Thoracic aorta (tissue), 2 donors: ENCODE results near the gene LRRC36. TPM values are rescaled to one million over a fixed set of nuclear protein-coding genes. Genes with fewer than 3 reads are reported as not detected.

ENCODE experiments used
- ATAC-seq: fragments of 150-250 bp; one replicate; pipeline ENCODE4 v1.8.0; 2017; ENCODE audit warnings: low read depth; ENCODE audit not compliant: insufficient number of reproducible peaks, low FRiP score
- DNase-seq: peaks from one replicate; pipeline ENCODE4 v3.0.0-alpha.2; 2020; ENCODE audit warnings: low spot score
- H3K27ac ChIP-seq, 2 donors: fragments of 200-600 bp; sonication (generic); 1 replicate in 1 of 2; 2 replicates in 1 of 2; pipeline ENCODE4 v1.5.1; 2016; ENCODE audit warnings: mild to moderate bottlenecking in 2 of 2, moderate library complexity in 2 of 2
- H3K27me3 ChIP-seq: fragments of 200-600 bp; sonication (generic); replicated peaks from 2 replicates; pipeline ENCODE4 v1.6.0; 2016; ENCODE audit warnings: mild to moderate bottlenecking; ENCODE audit not compliant: insufficient read depth
- H3K36me3 ChIP-seq: fragments of 200-600 bp; sonication (generic); one replicate; pipeline ENCODE4 v1.5.1; 2016
- H3K4me1 ChIP-seq, 2 donors: fragments of 200-600 bp; sonication (generic); 1 replicate in 1 of 2; 2 replicates in 1 of 2; pipeline versions ENCODE4 v1.5.1 to v1.6.0; 2016; ENCODE audit warnings: low read depth in 2 of 2, mild to moderate bottlenecking in 1 of 2; ENCODE audit not compliant: control insufficient read depth in 1 of 2
- H3K4me3 ChIP-seq: fragments of 200-600 bp; sonication (generic); 2 replicates; pipeline ENCODE4 v1.5.1; 2016; ENCODE audit warnings: mild to moderate bottlenecking
- H3K9me3 ChIP-seq: fragments of 200-600 bp; sonication (generic); 2 replicates; pipeline ENCODE4 v1.5.1; 2016
- total RNA-seq, 2 donors: library from RNA; depleted of rRNA; stranded (reverse); fragments of >200 nt; gene quantifications; one replicate each; pipeline versions ENCODE4 v1.1.0 to v1.2.3, GENCODE V29; 2016
- TF ChIP-seq, protein P1 (sequence below): fragments of 200-600 bp; sonication (generic); IDR thresholded peaks from one replicate; pipeline ENCODE4 v1.5.1; 2019; ENCODE audit warnings: antibody characterized with exemption

Gene LRRC36
- total RNA-seq, 2 donors from 2014 or later, result not detected

DNA sequence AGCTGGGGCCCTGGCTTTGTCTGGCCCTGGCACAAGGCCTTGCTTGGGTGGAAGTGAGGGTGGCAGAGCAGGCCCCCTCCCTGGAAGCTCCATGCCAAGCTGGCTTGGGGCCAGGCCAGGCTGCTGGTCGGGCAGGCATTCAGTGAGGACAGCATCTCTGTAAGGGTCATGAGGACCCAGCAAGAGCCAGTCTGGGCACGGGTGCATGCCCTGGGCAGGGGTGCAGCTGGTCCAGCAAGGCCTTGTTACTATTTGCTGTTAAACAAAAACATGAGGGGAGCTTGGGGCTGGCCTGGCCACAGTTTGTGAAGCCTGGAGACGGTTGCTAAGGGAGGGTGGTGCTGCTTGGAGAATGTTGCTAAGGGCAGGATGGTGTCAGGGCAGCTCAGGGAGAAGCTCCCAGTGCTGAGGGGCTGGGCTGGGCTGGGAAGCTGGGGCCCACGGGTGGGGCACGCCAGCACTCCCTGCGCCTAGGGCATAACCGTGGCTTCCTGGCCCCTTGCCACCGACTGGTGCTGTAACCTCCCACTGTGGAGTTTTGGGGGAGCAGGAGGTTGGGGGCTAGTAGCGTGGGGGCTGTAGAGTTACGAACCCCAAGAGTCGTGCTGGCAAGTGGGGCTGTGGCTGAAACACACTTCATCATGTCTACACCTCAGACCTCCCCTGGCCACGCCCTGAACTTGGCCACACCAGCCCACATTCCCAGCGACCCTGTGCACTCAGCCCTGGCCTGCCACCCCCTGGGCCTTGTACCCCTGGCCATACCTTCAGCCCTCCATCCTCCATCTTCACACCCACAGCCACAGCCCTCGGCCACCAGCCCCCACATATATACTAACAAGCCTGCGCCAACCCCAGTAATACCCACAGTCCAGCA, 65.0 kb downstream of the LRRC36 start:
- Histone ChIP-seq H3K4me3 (no peak overlapping the region), H3K4me1 (peaks cover 6 to 24% of the 10 kb centered on the region in 2 donors), H3K9me3 (no peaks in the 10 kb centered on the region), H3K36me3 (no peaks in the 10 kb centered on the region), H3K27ac (no peak overlapping the region), H3K27me3 (peaks cover 3% of the 10 kb centered on the region)
- ATAC-seq (no peak), DNase-seq (no peak)
- TF ChIP-seq, protein P1, sequence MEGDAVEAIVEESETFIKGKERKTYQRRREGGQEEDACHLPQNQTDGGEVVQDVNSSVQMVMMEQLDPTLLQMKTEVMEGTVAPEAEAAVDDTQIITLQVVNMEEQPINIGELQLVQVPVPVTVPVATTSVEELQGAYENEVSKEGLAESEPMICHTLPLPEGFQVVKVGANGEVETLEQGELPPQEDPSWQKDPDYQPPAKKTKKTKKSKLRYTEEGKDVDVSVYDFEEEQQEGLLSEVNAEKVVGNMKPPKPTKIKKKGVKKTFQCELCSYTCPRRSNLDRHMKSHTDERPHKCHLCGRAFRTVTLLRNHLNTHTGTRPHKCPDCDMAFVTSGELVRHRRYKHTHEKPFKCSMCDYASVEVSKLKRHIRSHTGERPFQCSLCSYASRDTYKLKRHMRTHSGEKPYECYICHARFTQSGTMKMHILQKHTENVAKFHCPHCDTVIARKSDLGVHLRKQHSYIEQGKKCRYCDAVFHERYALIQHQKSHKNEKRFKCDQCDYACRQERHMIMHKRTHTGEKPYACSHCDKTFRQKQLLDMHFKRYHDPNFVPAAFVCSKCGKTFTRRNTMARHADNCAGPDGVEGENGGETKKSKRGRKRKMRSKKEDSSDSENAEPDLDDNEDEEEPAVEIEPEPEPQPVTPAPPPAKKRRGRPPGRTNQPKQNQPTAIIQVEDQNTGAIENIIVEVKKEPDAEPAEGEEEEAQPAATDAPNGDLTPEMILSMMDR, result no peak

DNA sequence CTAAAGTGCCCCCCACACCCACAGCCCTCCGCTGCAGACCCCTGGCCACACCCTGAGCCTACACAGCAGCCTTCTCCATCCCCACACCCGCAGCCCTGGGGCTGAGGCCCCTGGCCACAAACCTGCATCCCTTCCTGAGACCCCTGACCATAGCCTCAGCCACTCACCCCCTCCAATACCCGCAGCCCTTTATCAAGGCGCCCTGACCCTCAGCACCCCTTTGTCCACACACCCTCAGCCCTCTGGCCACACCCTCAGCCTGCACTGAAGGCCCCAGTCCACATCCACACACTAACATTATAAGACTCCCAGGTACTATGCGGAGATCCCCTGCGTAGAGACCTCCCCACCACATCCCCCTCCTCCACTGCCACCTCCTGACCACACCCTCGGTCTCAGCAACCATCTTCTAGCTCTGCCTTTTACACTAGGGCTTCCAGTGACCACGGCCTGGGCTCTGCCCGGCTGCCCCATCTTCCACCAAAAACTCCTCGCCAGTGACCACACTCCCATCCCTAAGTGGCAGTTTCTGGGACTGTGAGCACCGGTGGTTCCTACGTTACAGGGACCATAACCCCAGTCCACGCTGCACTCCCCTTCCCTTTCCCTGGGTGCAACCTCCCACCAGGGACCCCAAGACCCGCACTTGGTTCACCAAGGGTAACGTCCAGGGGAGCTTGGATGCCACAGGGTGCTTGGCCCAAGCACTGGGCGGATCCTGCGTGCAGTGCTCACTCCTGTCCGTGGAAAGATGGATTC, 65.9 kb downstream of the LRRC36 start:
- H3K27ac ChIP-seq, result no peak overlapping the region
- H3K9me3 ChIP-seq, result no peaks in the 10 kb centered on the region
- peaks cover 3% of the 10 kb centered on the region for H3K27me3 ChIP-seq
- peaks cover 6 to 28% of the 10 kb centered on the region in 2 donors for H3K4me1 ChIP-seq
- DNase-seq, result no peak
- peak overlapping the region; percentile 74 for H3K4me3 ChIP-seq
- TF ChIP-seq, protein P1, result no peak
- no peak for ATAC-seq
- H3K36me3 ChIP-seq, result no peaks in the 10 kb centered on the region

DNA sequence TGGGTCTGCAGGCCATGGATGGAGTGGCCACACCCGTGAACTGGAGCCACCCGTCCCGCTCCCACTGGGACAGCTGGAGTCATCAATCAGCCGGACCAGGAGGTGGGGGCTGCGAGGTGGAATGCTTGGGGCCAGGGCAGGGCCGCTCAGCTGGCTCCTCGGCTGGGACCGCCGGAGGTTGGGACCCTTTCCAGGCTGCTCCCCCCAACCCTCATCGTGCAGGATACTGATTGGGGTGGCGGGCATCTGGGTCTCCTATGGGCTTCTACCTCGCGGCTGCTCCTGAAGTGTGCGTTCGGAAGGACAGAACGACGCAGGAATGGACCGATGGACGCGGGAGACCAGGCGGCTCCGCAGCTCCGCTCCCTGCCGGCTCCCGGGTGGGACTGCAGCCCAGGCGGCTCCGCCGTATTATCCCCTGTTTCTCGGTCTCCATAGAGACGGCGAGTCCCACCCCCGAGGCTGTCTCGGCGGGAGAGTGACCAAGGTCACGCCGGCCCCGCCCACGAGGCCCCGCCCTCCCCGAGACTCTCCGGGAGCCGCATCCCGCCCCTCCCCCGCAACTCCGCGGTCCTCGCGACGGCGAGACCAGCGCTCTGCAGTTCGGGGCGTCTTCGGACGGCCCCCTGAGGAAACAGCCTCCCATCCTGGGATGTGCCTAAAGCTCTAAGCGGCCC, 66.6 kb downstream of the LRRC36 start, which contains the start of gene TPPP3:
TPPP3 (minus strand) TSS at position 388 of the 677 bp plus-strand sequence. CDS start 2,387 bp downstream, outside the sequence.
- H3K4me3 ChIP-seq, result peak within 1 kb of the TSS; percentile 74
- peak; percentile 53 for DNase-seq
- H3K27me3 ChIP-seq, result peaks cover 3% of the 10 kb centered on the region
- peaks cover 6 to 28% of the 10 kb centered on the region in 2 donors for H3K4me1 ChIP-seq
- no peaks in the 10 kb centered on the region for H3K36me3 ChIP-seq
- TF ChIP-seq, protein P1, result peak; percentile 76
- H3K27ac ChIP-seq, result peak within 1 kb of the TSS in 1 of 2 donors; percentile 48
- no peaks in the 10 kb centered on the region for H3K9me3 ChIP-seq
- peak; percentile 59 for ATAC-seq

DNA sequence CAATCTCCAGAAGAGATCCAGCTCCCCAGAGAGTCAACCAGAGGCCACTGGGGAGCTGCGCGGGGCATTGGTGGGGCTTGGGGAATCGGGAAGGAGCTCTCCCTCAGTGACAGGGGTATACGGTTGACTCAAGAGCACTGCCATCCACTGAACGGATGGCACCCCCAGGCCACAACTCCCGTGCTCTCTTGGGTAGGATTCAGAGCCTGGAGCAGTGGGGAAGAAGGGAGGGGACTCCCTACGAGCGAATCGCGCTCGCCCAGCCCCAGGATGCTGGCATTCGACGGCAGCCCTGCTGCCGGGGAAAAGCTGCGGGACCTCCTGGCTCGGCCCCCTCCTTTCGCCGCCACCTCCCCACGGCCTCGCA, 67.2 kb downstream of the LRRC36 start:
- Histone ChIP-seq H3K36me3 (no peaks in the 10 kb centered on the region), H3K27ac (peak overlapping the region in 1 of 2 donors; percentile 48), H3K4me3 (peak overlapping the region; percentile 74), H3K4me1 (peaks cover 6 to 28% of the 10 kb centered on the region in 2 donors), H3K9me3 (no peaks in the 10 kb centered on the region), H3K27me3 (peaks cover 3% of the 10 kb centered on the region)
- TF ChIP-seq, protein P1, result no peak
- ATAC-seq (no peak), DNase-seq (no peak)
